ENCODE data around the gene TEX2. TPM values are rescaled to one million over a fixed set of nuclear protein-coding genes. Genes with fewer than 3 reads are reported as not detected.

TEX2 gene
- polyA plus RNA-seq, 3 donors, result 6.5 to 8.7 (median 7.8) TPM

DNA sequence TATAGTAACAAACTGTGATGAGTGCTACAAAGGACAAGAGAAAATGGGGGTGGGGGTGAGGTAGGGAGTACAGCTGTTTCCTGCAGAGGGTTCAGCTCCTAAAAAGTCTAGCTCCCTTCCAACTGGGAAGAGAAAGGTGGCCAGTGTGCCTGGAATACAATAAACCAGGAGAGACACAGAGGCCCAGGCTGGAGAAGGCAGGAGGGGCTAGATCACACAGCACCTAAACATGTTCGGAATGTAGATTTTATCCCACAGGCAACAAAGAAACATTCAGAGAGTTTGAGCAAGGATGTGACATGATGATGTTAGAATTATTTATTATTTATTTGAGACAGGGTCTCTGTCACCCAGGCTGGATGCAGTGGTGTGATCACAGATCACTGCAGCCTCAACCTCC is 10.2 kb downstream of the TEX2 start:
- H3K27ac Mint-ChIP-seq, result peak overlapping the region in 4 of 7 donors; percentile 15 to 58 (median 26)
- H3K27me3 Mint-ChIP-seq (ENCODE audit: low read depth in 3 of 3), result peaks cover 0 to 1% (median 0%) of the 10 kb centered on the region in 3 donors
- Histone ChIP-seq H3K27me3 (ENCODE audit: control insufficient read depth in 2 of 2, insufficient read depth in 2 of 2, low read length in 2 of 2) (no peaks in the 10 kb centered on the region), H3K79me2 (ENCODE audit: insufficient read depth, low read length) (peaks cover 100% of the 10 kb centered on the region), H3K4me2 (replicated peaks; ENCODE audit: extremely low read depth, low read length, poor library complexity, severe bottlenecking) (no peak overlapping the region), H4K20me1 (ENCODE audit: insufficient read depth, low read length) (peaks cover 24% of the 10 kb centered on the region), H2AFZ (ENCODE audit: insufficient read depth, low read depth, low read length, poor library complexity, severe bottlenecking) (no peak overlapping the region), H3K9me3 (replicated peaks in 1 of 2; ENCODE audit: control insufficient read depth in 1 of 2, insufficient read depth in 1 of 2, low read length in 2 of 2) (no peaks in the 10 kb centered on the region), H3K4me3 (replicated peaks in 1 of 3; ENCODE audit: low read depth in 2 of 3, low read length in 3 of 3) (no peak overlapping the region), H3K36me3 (replicated peaks in 1 of 2; ENCODE audit: control insufficient read depth in 1 of 2, insufficient read depth in 2 of 2, low read length in 2 of 2) (no peaks in the 10 kb centered on the region), H3K4me1 (ENCODE audit: control insufficient read depth in 1 of 2, insufficient read depth in 2 of 2, low read length in 2 of 2) (no peaks in the 10 kb centered on the region), H3K9ac (ENCODE audit: insufficient read depth, low read length, poor library complexity, severe bottlenecking) (no peak overlapping the region), H3K27ac (ENCODE audit: low read depth in 1 of 2, low read length in 2 of 2) (no peak overlapping the region)
- intact Hi-C loops (cut with micrococcal nuclease), result no loop called here
- no CpG with 5 or more reads among the region's 1 CpG for WGBS (ENCODE audit: insufficient coverage)
- peaks cover 27% of the 10 kb centered on the region for H3K4me1 Mint-ChIP-seq
- H3K36me3 Mint-ChIP-seq, result peaks cover 4 to 7% of the 10 kb centered on the region in 2 donors
- DNase-seq, result no peak
- H3K4me3 Mint-ChIP-seq, result no peak overlapping the region
- H3K9me3 Mint-ChIP-seq, result no peaks in the 10 kb centered on the region
- TF ChIP-seq, protein P1, sequence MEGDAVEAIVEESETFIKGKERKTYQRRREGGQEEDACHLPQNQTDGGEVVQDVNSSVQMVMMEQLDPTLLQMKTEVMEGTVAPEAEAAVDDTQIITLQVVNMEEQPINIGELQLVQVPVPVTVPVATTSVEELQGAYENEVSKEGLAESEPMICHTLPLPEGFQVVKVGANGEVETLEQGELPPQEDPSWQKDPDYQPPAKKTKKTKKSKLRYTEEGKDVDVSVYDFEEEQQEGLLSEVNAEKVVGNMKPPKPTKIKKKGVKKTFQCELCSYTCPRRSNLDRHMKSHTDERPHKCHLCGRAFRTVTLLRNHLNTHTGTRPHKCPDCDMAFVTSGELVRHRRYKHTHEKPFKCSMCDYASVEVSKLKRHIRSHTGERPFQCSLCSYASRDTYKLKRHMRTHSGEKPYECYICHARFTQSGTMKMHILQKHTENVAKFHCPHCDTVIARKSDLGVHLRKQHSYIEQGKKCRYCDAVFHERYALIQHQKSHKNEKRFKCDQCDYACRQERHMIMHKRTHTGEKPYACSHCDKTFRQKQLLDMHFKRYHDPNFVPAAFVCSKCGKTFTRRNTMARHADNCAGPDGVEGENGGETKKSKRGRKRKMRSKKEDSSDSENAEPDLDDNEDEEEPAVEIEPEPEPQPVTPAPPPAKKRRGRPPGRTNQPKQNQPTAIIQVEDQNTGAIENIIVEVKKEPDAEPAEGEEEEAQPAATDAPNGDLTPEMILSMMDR (IDR thresholded peaks at IDR 0.05), result no peak

DNA sequence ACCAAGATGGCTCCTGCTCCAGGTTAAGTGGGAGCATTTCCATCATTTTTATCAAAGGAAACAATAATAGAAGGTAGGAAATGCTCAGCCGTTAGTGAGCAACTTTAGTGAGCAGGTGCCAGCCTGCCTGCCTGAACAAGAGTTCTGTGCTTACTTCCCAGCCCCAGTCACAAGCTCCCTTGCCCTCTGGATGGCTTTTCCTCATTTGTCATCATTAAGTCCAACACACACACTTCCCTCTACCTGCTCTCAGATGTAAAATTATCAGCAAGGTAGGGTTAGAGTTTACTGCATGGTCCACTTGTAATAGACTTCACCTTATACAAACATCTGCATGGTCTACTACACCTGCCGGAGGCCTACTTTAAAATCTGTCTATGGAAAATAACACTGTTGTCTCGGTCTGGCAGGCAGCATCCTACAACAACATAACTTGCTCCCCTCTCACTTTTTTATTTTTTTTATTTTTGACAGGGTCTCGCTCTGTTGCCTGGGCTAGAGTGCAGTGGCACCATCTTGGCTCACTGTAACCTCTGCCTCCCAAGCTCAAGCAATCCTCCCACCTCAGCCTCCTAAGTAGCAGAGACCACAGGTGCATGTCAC is 12.7 kb downstream of the TEX2 start:
- Mint-ChIP-seq H3K27ac (peak overlapping the region in 1 of 7 donors; percentile 54), H3K36me3 (peaks cover 15 to 24% of the 10 kb centered on the region in 2 donors), H3K27me3 (ENCODE audit: low read depth in 3 of 3) (peaks cover 0 to 1% (median 0%) of the 10 kb centered on the region in 3 donors), H3K4me3 (no peak overlapping the region), H3K9me3 (no peaks in the 10 kb centered on the region), H3K4me1 (peaks cover 16% of the 10 kb centered on the region)
- DNase-seq, result no peak
- no peaks in the 10 kb centered on the region for H3K4me1 ChIP-seq (ENCODE audit: control insufficient read depth in 1 of 2, insufficient read depth in 2 of 2, low read length in 2 of 2)
- H3K27ac ChIP-seq (ENCODE audit: low read depth in 1 of 2, low read length in 2 of 2), result peak overlapping the region in 1 of 2 donors; percentile 15
- intact Hi-C loops (cut with micrococcal nuclease), result no loop called here
- H3K36me3 ChIP-seq (replicated peaks in 1 of 2; ENCODE audit: control insufficient read depth in 1 of 2, insufficient read depth in 2 of 2, low read length in 2 of 2), result no peaks in the 10 kb centered on the region
- 94% methylated on average over 2 of the region's 4 CpGs for WGBS (ENCODE audit: insufficient coverage)
- no peaks in the 10 kb centered on the region for H3K27me3 ChIP-seq (ENCODE audit: control insufficient read depth in 2 of 2, insufficient read depth in 2 of 2, low read length in 2 of 2)
- no peak overlapping the region for H3K4me2 ChIP-seq (replicated peaks; ENCODE audit: extremely low read depth, low read length, poor library complexity, severe bottlenecking)
- H3K4me3 ChIP-seq (replicated peaks in 1 of 3; ENCODE audit: low read depth in 2 of 3, low read length in 3 of 3), result no peak overlapping the region
- H3K9ac ChIP-seq (ENCODE audit: insufficient read depth, low read length, poor library complexity, severe bottlenecking), result no peak overlapping the region
- peaks cover 13% of the 10 kb centered on the region for H4K20me1 ChIP-seq (ENCODE audit: insufficient read depth, low read length)
- TF ChIP-seq, protein P1 (IDR thresholded peaks at IDR 0.05), result no peak
- H3K9me3 ChIP-seq (replicated peaks in 1 of 2; ENCODE audit: control insufficient read depth in 1 of 2, insufficient read depth in 1 of 2, low read length in 2 of 2), result no peaks in the 10 kb centered on the region
- H2AFZ ChIP-seq (ENCODE audit: insufficient read depth, low read depth, low read length, poor library complexity, severe bottlenecking), result no peak overlapping the region
- peaks cover 100% of the 10 kb centered on the region for H3K79me2 ChIP-seq (ENCODE audit: insufficient read depth, low read length)

Data from CD14-positive monocyte (primary cell).